Measurements from ENCODE around the gene SIK3.

DNA sequence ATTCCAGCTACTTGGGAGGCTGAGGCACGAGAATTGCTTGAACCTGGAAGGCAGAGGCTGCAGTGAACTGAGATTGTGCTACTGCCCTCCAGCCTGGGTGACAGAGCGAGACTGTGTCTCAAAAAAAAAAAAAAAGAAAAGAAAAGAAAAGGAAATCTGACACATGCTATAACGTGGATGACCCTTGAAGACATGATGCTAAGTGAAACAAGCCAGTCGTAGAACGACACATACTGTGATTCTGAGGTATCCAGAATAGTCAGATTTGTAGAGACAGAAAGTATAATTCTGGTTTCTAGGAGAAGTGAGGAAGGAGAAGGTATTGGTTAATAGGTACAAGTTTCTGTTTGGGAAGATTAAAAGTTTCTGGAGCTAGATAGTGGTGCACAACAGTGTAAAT lies 299.9 kb downstream of the SIK3 start:
- no peak for TF ChIP-seq POLR2A (IDR thresholded peaks at IDR 0.05)
- TF ChIP-seq, protein P1, sequence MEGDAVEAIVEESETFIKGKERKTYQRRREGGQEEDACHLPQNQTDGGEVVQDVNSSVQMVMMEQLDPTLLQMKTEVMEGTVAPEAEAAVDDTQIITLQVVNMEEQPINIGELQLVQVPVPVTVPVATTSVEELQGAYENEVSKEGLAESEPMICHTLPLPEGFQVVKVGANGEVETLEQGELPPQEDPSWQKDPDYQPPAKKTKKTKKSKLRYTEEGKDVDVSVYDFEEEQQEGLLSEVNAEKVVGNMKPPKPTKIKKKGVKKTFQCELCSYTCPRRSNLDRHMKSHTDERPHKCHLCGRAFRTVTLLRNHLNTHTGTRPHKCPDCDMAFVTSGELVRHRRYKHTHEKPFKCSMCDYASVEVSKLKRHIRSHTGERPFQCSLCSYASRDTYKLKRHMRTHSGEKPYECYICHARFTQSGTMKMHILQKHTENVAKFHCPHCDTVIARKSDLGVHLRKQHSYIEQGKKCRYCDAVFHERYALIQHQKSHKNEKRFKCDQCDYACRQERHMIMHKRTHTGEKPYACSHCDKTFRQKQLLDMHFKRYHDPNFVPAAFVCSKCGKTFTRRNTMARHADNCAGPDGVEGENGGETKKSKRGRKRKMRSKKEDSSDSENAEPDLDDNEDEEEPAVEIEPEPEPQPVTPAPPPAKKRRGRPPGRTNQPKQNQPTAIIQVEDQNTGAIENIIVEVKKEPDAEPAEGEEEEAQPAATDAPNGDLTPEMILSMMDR (IDR thresholded peaks at IDR 0.05) = no peak
